Activated CD4-positive, alpha-beta T cell treated with anti-CD3 and anti-CD28 coated beads, Interleukin-2, amount 50 U/mL, for 24 hours (primary cell): ENCODE measurements around the gene TRIO.

Experiments used
- DNase-seq, 2 donors: peaks; one replicate each; pipeline ENCODE4 v3.0.0-alpha.2; 2020; ENCODE audit warnings: low read depth in 1 of 2, low spot score in 1 of 2

Gene TRIO

GRCh38 chr5:14471507-14471906 lies 328.4 kb downstream of the TRIO start:
- DNase-seq, result no peak

DNA sequence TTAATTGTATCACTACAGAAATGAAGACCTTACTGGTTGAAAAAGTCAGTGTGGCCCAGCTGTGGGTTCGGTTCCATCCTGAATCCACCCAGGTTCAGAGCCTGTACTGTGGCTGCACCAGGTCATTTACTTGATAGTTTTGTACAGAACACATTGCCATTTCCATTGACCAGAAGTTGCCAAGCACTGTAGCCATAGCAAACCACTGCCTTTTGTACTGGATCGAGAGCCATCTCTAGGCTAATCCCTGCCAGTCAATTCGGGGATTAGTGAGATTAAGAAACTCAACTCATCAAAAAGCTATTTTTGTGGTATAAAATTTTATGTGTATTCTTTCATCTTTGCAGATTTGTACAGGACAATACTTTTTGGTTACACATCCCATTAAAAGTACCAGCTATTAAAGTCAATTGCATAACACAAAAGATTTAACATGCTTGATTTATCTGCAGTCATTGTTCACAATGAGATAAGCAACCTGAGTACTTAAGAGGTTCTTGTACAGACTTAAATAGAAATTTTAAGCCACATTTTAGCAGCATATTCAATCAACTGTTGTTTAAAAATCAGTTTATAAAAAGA lies 329.9 kb downstream of the TRIO start:
- DNase-seq, result no peak

DNA sequence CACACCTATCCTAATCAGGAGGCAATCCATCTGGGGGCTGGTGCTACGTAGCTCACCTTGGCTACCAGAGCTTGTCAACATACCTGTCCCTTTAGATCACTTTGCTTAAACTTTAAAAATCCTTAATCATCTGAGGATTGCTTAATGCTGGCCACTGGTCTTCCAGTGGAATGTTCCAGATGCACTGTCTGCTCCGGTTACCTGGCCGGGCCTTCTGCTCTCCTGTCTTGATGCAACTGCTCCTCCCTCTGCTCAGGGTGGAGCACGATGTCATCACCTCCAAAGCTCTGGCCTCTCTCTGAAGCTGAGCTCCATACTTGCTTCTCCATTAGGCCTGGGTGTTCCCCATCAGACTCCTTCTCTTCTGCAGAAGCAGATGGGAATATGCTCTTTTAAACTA lies 331.9 kb downstream of the TRIO start:
- DNase-seq, result no peak

GRCh38 chr5:14476786-14477435 lies 333.8 kb downstream of the TRIO start:
- DNase-seq, result no peak

DNA sequence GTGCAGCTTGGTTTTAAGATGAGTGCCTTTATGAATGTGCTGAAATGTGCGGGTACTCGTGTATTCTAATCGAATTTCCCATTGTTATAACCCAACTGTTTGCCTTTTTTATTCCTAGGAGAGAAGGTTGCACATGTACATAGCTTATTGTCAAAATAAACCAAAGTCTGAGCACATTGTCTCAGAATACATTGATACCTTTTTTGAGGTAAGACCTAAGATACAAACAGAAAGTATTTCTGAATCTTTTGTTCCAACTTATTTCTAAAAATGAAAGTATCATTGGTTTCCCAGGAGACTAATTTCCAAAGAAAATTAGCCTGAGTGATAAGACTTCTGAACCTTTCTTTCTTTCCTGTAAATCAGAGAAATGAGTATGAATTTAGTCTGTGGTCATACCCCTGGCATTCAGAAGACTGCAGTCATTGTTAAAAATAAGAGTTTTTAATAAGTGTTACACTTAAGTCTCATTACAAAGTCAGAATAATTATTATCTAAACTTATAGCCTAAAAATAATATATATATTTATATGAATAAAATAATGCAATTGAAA lies 336.1 kb downstream of the TRIO start:
- no peak for DNase-seq

GRCh38 chr5:14481349-14481748 lies 338.2 kb downstream of the TRIO start:
- no peak for DNase-seq

GRCh38 chr5:14482085-14482484 lies 338.9 kb downstream of the TRIO start:
- DNase-seq, result no peak

DNA sequence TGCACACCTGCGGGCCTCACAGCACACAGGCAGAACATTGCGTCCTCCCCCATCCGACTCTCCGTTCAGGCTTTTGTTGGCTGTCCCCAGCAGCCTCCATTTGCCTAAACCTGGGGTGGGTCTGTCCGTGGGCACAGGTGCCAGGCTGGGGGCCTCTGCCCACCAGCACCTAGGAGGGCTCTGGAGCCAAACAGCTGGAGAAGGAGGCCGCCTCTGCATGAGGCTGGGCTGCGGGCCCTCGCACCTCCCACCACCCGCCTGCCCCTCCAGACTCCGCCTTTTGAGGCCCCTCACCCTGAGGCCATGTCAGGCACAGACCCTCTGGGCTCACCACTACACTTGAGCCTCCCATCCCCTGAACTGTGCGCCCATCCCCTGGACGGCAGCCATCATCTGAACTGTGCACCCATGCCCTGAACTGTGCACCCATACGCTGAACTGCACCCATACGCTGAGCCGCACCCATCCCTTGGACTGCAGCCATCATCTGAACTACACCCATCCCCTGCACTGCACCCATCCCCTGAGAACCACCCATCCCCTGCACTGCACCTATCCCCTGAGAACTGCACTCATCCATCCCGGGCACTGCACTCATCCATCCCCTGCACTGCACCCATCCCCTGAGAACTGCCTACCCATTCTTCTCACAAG lies 340.5 kb downstream of the TRIO start:
- no peak for DNase-seq

- DNase-seq, result no peak
Observed at GRCh38 chr5:14486486-14486885, 343.3 kb downstream of the TRIO start.

DNA sequence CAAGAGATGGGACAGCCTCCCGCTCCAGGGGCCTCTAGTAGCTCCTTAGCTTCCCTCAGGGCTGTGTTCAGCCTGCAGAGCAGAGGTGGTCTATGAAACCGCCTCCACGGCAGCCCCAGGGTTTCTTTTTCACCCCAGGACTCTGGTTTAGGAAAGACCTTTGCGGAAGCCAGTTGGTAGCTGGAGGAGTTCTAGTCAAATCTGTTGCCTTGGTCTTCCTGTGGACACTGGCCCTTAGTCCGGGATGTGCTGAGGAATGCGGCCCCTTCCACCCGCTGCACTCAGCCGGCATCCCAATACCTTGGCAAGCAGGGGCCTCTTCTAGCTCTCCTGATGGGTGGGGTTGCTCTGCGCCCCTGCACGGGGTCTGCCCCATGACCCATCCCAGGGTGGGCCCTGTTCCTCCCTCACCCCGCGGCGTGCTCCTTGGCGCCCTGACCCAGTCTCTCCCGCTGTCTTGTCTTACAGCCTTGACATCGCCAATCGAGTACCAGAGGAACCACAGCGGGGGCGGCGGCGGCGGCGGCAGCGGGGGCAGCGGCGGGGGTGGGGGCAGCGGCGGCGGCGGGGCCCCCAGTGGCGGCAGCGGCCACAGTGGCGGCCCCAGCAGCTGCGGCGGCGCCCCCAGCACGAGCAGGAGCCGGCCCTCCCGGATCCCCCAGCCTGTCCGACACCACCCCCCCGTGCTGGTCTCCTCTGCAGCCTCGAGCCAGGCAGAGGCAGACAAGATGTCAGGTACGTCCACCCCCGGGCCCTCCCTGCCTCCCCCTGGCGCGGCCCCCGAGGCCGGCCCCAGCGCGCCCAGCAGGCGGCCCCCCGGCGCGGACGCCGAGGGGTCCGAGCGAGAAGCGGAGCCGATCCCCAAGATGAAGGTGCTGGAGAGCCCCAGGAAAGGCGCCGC lies 344.1 kb downstream of the TRIO start:
- no peak for DNase-seq

DNA sequence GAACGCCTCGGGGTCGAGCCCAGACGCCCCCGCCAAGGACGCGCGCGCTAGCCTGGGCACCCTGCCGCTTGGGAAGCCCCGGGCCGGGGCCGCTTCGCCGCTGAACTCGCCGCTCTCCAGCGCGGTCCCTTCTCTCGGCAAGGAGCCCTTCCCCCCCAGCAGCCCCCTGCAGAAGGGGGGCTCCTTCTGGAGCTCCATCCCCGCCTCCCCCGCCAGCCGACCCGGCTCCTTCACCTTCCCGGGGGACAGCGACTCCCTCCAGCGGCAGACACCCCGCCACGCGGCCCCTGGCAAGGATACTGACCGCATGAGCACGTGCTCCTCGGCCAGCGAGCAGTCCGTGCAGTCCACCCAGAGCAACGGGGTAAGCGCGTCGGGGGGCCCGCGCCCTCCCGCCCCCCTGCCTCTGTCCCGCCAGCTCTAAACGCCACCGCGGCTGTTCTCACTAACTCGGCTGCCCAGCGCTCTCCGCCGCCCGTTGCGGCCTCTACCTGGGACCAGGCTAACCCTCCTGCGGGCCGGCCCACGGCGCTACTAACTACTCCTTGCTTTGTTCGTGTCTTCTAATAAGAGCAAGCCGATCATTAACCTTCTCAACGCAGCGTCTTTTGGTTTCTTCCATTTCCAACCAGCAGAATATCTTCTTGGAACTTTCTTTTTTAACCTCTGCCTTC lies 344.9 kb downstream of the TRIO start:
- no peak for DNase-seq

- no peak for DNase-seq
Observed at GRCh38 chr5:14488709-14489108, 345.6 kb downstream of the TRIO start.

GRCh38 chr5:14489643-14490042 lies 346.5 kb downstream of the TRIO start:
- no peak for DNase-seq

DNA sequence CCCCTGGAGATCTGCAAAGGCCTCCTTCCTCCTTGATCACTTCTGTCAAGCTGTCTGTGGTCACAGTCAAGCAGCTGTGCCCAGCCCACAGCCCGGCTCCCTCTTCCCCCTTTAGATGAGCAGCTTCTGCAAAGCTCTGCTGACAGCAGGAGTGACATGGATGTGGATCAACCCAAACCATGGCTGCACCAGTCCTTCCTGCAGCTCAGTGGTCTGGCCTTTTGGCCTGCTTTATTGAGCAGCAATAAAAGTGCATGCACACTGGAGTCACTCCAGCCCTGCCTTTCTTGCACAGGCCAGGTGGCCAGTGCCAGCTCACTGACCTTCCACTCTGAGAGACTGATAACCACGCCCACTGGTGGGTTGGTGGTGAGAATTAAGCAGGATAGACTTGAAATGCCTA lies 347.2 kb downstream of the TRIO start:
- DNase-seq, result no peak

- no peak for DNase-seq
Observed at GRCh38 chr5:14491015-14491915, 348.1 kb downstream of the TRIO start.

- DNase-seq, result no peak
Observed at GRCh38 chr5:14492331-14492964, 349.3 kb downstream of the TRIO start.

- DNase-seq, result no peak
Observed at GRCh38 chr5:14495301-14495700, 352.2 kb downstream of the TRIO start.

DNA sequence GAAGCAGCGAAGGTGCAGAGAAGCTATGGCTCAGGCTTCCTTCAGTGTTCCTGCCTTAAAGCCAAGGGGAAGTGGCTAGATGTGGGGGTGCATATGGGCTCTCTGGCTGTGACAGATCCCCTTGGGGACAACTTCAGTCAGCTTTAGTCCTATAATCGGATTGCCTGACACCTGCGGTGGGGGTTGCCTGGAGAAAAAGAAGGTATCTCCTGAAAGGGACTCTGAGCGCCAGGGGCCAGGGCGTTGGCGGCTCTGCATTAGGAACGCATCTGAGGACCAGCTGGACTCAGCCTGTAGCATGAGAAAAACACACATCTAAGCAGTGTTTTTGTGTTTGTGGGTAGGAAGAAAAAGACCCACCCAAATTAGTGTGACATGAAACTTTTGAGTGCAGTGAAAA lies 354.2 kb downstream of the TRIO start:
- no peak for DNase-seq
